Measurements from ENCODE around the gene CHRNA1. TPM values are rescaled to one million over a fixed set of nuclear protein-coding genes. Genes with fewer than 3 reads are reported as not detected.

Gene CHRNA1
- total RNA-seq, 1 experiment from 2014 or later, result not detected

GRCh38 chr2:174730698-174731018 is 33.6 kb downstream of the CHRNA1 start:
- no peaks in the 10 kb centered on the region for H4K20me1 ChIP-seq (ENCODE audit: insufficient read depth)
- H3K27me3 ChIP-seq (ENCODE audit: insufficient read depth, low read length), result no peaks in the 10 kb centered on the region
- POLR2A ChIA-PET, result no interaction called here
- CTCF ChIA-PET, result no interaction called here
- no TSS peak for BruUV-seq (replicated peaks)
- RAD21 ChIA-PET (ENCODE audit: low non-redundant PET in 1 of 2, low total read pairs in 2 of 2, uncharacterized antibody in 2 of 2, unreplicated experiment in 2 of 2), result no interaction called here
- H3K27ac ChIP-seq (ENCODE audit: low read depth, low read length), result no peak overlapping the region
- DNase-seq (ENCODE audit: low read depth, low spot score), result no peak
- H3K79me2 ChIP-seq (ENCODE audit: insufficient read depth, low read length), result no peaks in the 10 kb centered on the region
- H3K36me3 ChIP-seq (ENCODE audit: control insufficient read depth in 1 of 2, insufficient read depth in 2 of 2, low read length in 2 of 2), result no peaks in the 10 kb centered on the region
- no peak for TF ChIP-seq FOSL1 (IDR thresholded peaks at IDR 0.05; ENCODE audit: low read depth)
- TF ChIP-seq POLR2A (IDR thresholded peaks at IDR 0.05; ENCODE audit: borderline replicate concordance, extremely low read depth, insufficient read depth, insufficient read length), result no peak
- TF ChIP-seq TCF7L2 (IDR thresholded peaks at IDR 0.05; ENCODE audit: borderline replicate concordance, extremely low read depth, insufficient read depth, insufficient read length), result no peak
- TF ChIP-seq SIN3A (IDR thresholded peaks at IDR 0.05; ENCODE audit: low read depth), result no peak
- no peak for TF ChIP-seq REST (IDR thresholded peaks at IDR 0.05; ENCODE audit: low read depth)
- no peak for TF ChIP-seq MAX (IDR thresholded peaks at IDR 0.05)
- no peak for TF ChIP-seq CTCF (IDR thresholded peaks at IDR 0.05 in 2 of 3, conservative IDR thresholded peaks at IDR 0.05 in 1 of 3; ENCODE audit: borderline replicate concordance in 1 of 3, insufficient read depth in 1 of 3, low read depth in 2 of 3, low read length in 2 of 3)
- TF ChIP-seq POLR2AphosphoS5 (IDR thresholded peaks at IDR 0.05; ENCODE audit: low read depth, low read length), result no peak
- TF ChIP-seq SRF (IDR thresholded peaks at IDR 0.05; ENCODE audit: low read depth), result no peak
- TF ChIP-seq ZFX (IDR thresholded peaks at IDR 0.05), result no peak
- no peak for TF ChIP-seq EGR1 (IDR thresholded peaks at IDR 0.05; ENCODE audit: low read depth)
- TF ChIP-seq ATF3 (IDR thresholded peaks at IDR 0.05), result no peak
- no peak for TF ChIP-seq YY1 (IDR thresholded peaks at IDR 0.05; ENCODE audit: extremely low read depth, insufficient replicate concordance, low read depth, low read length)
- no peak for TF ChIP-seq EZH2phosphoT487 (IDR thresholded peaks at IDR 0.05; ENCODE audit: borderline replicate concordance)
- intact Hi-C loops (cut with micrococcal nuclease), result no loop called here
- H3K9ac ChIP-seq (ENCODE audit: low read length), result no peak overlapping the region
- no peaks in the 10 kb centered on the region for H3K9me3 ChIP-seq (ENCODE audit: control insufficient read depth in 1 of 2, insufficient read depth in 1 of 2, low read depth in 1 of 2, low read length in 2 of 2)
- no peak for ATAC-seq
- no peak overlapping the region for H3K4me2 ChIP-seq (ENCODE audit: low read length)
- no peak overlapping the region for H3K4me3 ChIP-seq (replicated peaks in 1 of 2; ENCODE audit: low read depth in 1 of 2, low read length in 2 of 2)
- H3K4me1 ChIP-seq (ENCODE audit: control insufficient read depth in 1 of 2, insufficient read depth in 2 of 2, low read length in 2 of 2), result no peaks in the 10 kb centered on the region
- H3K9me2 ChIP-seq (ENCODE audit: insufficient read depth), result no peaks in the 10 kb centered on the region
- H2AFZ ChIP-seq (ENCODE audit: low read depth, low read length, poor library complexity, severe bottlenecking), result no peak overlapping the region
